ENCODE measurements around the gene IGFLR1. TPM values are rescaled to one million over a fixed set of nuclear protein-coding genes. Genes with fewer than 3 reads are reported as not detected.

Gene IGFLR1
- polyA plus RNA-seq, 1 donor from 2014 or later = 4.6 TPM

DNA sequence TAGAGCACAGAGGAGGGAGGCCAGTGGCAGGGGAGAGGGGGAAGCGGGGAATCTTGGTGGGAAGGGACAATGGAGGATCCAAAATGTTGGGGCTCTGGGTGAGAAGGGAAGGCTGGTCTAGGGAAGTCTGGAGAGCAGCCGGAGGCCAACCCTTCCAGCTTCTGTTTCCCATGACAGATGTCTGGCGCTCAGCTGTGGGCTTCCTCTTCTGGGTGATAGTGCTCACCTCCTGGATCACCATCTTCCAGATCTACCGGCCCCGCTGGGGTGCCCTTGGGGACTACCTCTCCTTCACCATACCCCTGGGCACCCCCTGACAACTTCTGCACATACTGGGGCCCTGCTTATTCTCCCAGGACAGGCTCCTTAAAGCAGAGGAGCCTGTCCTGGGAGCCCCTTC is 4.3 kb upstream of the IGFLR1 start:
- peak overlapping the region; percentile 91 for H3K4me2 ChIP-seq (ENCODE audit: low read length)
- no peaks in the 10 kb centered on the region for H3K27me3 ChIP-seq (ENCODE audit: insufficient read depth, low read depth, low read length)
- no peaks in the 10 kb centered on the region for H3K9me3 ChIP-seq (ENCODE audit: low read length)
- no peak overlapping the region for H2AFZ ChIP-seq (ENCODE audit: low read depth, low read length)
- peak overlapping the region; percentile 94 for H3K4me3 ChIP-seq (ENCODE audit: low read length)
- no peak overlapping the region for H3K27ac ChIP-seq (ENCODE audit: low read length)
- H3K9ac ChIP-seq (ENCODE audit: low read length) = peak overlapping the region; percentile 81
- H3K36me3 ChIP-seq (ENCODE audit: insufficient read depth, low read length) = no peaks in the 10 kb centered on the region
- H4K20me1 ChIP-seq (ENCODE audit: insufficient read depth) = no peaks in the 10 kb centered on the region
- no peaks in the 10 kb centered on the region for H3K9me2 ChIP-seq (ENCODE audit: insufficient read depth, low read length)
- TF ChIP-seq, protein P1, sequence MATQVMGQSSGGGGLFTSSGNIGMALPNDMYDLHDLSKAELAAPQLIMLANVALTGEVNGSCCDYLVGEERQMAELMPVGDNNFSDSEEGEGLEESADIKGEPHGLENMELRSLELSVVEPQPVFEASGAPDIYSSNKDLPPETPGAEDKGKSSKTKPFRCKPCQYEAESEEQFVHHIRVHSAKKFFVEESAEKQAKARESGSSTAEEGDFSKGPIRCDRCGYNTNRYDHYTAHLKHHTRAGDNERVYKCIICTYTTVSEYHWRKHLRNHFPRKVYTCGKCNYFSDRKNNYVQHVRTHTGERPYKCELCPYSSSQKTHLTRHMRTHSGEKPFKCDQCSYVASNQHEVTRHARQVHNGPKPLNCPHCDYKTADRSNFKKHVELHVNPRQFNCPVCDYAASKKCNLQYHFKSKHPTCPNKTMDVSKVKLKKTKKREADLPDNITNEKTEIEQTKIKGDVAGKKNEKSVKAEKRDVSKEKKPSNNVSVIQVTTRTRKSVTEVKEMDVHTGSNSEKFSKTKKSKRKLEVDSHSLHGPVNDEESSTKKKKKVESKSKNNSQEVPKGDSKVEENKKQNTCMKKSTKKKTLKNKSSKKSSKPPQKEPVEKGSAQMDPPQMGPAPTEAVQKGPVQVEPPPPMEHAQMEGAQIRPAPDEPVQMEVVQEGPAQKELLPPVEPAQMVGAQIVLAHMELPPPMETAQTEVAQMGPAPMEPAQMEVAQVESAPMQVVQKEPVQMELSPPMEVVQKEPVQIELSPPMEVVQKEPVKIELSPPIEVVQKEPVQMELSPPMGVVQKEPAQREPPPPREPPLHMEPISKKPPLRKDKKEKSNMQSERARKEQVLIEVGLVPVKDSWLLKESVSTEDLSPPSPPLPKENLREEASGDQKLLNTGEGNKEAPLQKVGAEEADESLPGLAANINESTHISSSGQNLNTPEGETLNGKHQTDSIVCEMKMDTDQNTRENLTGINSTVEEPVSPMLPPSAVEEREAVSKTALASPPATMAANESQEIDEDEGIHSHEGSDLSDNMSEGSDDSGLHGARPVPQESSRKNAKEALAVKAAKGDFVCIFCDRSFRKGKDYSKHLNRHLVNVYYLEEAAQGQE (IDR thresholded peaks at IDR 0.05; ENCODE audit: borderline replicate concordance) = no peak
- TF ChIP-seq RAD21 (conservative IDR thresholded peaks at IDR 0.05) (no peak), MXI1 (conservative IDR thresholded peaks at IDR 0.05; ENCODE audit: poor library complexity, severe bottlenecking) (no peak), POLR2AphosphoS5 (IDR thresholded peaks at IDR 0.05) (no peak), TAF1 (IDR thresholded peaks at IDR 0.05; ENCODE audit: low read depth) (no peak), SMC3 (conservative IDR thresholded peaks at IDR 0.05; ENCODE audit: poor library complexity) (no peak), EZH2 (IDR thresholded peaks at IDR 0.05; ENCODE audit: borderline replicate concordance, insufficient read depth, low read length, poor library complexity, severe bottlenecking) (no peak), EP300 (conservative IDR thresholded peaks at IDR 0.05; ENCODE audit: poor library complexity, severe bottlenecking) (no peak)
- TF ChIP-seq, protein P2, sequence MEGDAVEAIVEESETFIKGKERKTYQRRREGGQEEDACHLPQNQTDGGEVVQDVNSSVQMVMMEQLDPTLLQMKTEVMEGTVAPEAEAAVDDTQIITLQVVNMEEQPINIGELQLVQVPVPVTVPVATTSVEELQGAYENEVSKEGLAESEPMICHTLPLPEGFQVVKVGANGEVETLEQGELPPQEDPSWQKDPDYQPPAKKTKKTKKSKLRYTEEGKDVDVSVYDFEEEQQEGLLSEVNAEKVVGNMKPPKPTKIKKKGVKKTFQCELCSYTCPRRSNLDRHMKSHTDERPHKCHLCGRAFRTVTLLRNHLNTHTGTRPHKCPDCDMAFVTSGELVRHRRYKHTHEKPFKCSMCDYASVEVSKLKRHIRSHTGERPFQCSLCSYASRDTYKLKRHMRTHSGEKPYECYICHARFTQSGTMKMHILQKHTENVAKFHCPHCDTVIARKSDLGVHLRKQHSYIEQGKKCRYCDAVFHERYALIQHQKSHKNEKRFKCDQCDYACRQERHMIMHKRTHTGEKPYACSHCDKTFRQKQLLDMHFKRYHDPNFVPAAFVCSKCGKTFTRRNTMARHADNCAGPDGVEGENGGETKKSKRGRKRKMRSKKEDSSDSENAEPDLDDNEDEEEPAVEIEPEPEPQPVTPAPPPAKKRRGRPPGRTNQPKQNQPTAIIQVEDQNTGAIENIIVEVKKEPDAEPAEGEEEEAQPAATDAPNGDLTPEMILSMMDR (IDR thresholded peaks at IDR 0.05; ENCODE audit: poor library complexity, severe bottlenecking) = no peak
- no peaks in the 10 kb centered on the region for H3F3A ChIP-seq (ENCODE audit: insufficient read depth, low read length, poor library complexity, severe bottlenecking)
- H3K79me2 ChIP-seq (replicated peaks; ENCODE audit: insufficient read depth, low read length) = peaks cover 22% of the 10 kb centered on the region

DNA sequence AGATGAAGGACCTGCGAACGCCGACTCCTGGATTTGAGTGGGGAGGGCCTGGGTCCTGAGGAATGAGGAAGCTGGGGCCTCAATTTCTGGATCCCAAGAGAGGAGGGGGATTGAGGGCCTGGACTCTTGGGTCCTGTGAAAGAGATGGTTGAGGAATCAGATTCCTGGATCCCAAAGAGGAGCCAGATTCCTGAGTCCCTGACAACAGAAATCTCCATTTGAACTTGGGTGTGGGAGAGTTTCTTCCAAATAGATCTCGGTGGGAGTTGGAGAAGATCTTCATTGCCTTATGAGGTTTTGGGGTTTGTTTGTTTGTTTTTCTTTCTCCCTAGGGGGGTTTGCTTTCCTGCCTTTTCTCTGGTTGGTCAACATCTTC is 3.8 kb upstream of the IGFLR1 start:
- Histone ChIP-seq H2AFZ (ENCODE audit: low read depth, low read length) (peak overlapping the region; percentile 48), H4K20me1 (ENCODE audit: insufficient read depth) (no peaks in the 10 kb centered on the region), H3K4me2 (ENCODE audit: low read length) (peak overlapping the region; percentile 91), H3K9ac (ENCODE audit: low read length) (peak overlapping the region; percentile 81), H3K79me2 (replicated peaks; ENCODE audit: insufficient read depth, low read length) (peaks cover 22% of the 10 kb centered on the region), H3F3A (ENCODE audit: insufficient read depth, low read length, poor library complexity, severe bottlenecking) (no peaks in the 10 kb centered on the region), H3K4me3 (ENCODE audit: low read length) (peak overlapping the region; percentile 94), H3K9me2 (ENCODE audit: insufficient read depth, low read length) (no peaks in the 10 kb centered on the region), H3K9me3 (ENCODE audit: low read length) (no peaks in the 10 kb centered on the region), H3K36me3 (ENCODE audit: insufficient read depth, low read length) (no peaks in the 10 kb centered on the region), H3K27ac (ENCODE audit: low read length) (peak overlapping the region; percentile 69), H3K27me3 (ENCODE audit: insufficient read depth, low read depth, low read length) (no peaks in the 10 kb centered on the region)
- no peak for TF ChIP-seq MXI1 (conservative IDR thresholded peaks at IDR 0.05; ENCODE audit: poor library complexity, severe bottlenecking)
- no peak for TF ChIP-seq RAD21 (conservative IDR thresholded peaks at IDR 0.05)
- TF ChIP-seq, protein P1 (IDR thresholded peaks at IDR 0.05; ENCODE audit: borderline replicate concordance) = no peak
- TF ChIP-seq POLR2AphosphoS5 (IDR thresholded peaks at IDR 0.05) = no peak
- TF ChIP-seq EP300 (conservative IDR thresholded peaks at IDR 0.05; ENCODE audit: poor library complexity, severe bottlenecking) = no peak
- TF ChIP-seq TAF1 (IDR thresholded peaks at IDR 0.05; ENCODE audit: low read depth) = no peak
- TF ChIP-seq SMC3 (conservative IDR thresholded peaks at IDR 0.05; ENCODE audit: poor library complexity) = no peak
- no peak for TF ChIP-seq EZH2 (IDR thresholded peaks at IDR 0.05; ENCODE audit: borderline replicate concordance, insufficient read depth, low read length, poor library complexity, severe bottlenecking)
- TF ChIP-seq, protein P2 (IDR thresholded peaks at IDR 0.05; ENCODE audit: poor library complexity, severe bottlenecking) = no peak
